Measurements from ENCODE around the gene PLCE1.
"Not testable (repeated sequence)": the region's sequence is repeated elsewhere in the genome, so short reads cannot be mapped to it uniquely, and the experiment has no call there.

PLCE1 gene

DNA sequence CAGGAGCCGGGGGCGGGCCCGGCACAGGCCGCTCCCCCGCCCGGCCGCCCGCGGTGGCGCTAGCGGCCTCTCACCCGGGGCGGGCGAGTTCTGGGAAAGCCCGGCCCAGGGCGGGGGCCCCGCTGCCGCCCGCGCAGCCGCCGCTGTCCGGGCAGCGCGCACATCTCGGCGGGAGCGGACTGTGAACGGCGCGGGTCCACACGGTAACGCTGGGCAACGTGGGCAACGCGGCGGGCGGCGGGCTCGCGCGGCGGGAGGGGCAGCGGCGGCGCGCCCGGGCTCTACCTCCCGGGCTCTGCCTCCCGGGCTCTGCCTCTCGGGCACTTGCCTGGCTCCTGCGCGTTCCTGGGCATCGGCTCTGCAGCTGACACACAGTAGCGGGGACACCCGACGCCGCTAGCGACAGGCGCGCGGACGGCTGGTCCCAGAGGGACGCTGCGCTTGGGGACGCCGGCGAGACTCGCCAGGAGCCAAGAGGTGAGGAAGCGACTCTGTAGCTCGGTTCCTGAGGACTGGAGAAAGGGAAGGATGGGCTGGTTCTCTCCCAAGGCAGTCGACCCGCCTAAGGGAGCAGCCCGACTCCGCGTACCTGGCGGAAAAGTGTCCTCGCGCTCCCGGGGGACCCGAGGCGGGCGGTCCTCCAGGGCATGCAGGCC lies at the start of gene PLCE1:
PLCE1 (plus strand) TSS at position 150 of the 656 bp plus-strand sequence. CDS start 37,116 bp downstream, outside the sequence.
- no peak for DNase-seq (ENCODE audit: low spot score)

- no peak for DNase-seq (ENCODE audit: low spot score)
These were observed 47.9 kb upstream of the PLCE1 start for GRCh38 chr10:93945819-93946218.

- no peak for DNase-seq (ENCODE audit: low spot score)
These were observed 46.7 kb upstream of the PLCE1 start for GRCh38 chr10:93947055-93947454.

GRCh38 chr10:93947524-93947923 lies 46.2 kb upstream of the PLCE1 start:
- DNase-seq (ENCODE audit: low spot score), result no peak

DNA sequence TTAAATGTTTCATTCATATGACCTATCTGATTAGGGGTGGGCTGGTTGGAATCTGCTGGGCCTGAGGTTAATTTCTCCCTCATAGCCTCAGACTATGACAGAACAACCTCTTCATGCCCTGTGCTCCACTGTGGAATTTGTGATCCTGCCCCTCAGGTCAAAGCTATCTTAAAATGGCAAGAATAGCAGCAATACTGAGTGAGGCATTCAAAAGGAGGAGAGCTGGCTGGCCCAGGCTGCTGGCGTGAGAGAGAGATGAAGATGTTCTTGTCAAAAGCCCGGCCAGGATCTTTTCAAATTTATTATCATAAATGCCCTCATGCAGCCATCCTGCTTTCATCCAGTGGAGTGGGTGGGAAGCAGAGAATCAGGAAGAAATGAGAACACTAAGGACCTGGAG lies 41.8 kb upstream of the PLCE1 start:
- no peak for DNase-seq (ENCODE audit: low spot score)

DNA sequence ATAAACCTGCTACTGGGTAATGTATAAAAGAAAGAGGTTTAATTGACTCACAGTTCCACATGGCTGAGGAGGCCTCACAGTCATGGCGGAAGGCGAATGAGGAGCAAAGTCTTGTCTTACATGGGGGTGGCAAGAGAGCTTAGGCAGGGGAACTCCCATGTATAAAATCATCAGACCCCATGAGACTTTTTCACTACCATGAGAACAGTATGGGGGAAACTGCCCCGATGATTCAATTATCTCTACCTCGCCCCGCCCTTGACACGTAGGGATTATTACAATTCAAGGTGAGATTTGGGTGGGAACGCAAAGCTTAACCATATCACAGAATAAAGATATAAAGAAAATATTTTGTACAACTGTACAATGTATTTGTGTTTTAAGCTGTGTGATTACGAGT lies 39.4 kb upstream of the PLCE1 start:
- no peak for DNase-seq (ENCODE audit: low spot score)

DNA sequence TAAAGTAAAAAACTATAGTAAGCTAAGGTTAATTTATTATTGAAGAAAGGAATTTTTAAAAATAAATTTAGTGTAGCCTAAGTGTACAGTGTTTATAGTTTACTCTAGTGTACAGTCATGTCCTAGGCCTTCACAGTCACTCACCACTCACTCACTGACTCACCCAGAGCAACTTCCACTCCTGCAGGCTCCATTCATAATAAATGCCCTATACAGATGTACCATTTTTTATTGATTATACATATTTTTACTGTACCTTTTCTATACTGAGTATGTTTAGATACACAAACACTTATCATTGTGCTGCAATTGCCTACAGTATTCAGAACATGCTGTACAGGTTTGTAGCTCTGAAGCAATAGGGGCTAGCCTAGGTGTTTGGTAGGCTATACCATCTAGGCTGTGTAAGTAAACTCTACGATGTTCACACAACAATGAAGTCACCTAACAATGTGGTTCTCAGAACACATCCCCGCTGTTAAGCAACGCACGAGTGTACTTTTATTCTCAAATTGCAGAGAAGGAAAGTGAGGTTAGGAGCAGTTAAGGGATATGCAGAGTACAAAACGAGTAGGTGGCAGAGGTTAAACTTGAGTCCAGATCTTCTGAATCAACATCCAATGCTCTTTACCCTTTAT lies 38.9 kb upstream of the PLCE1 start:
- no peak for DNase-seq (ENCODE audit: low spot score)

DNA sequence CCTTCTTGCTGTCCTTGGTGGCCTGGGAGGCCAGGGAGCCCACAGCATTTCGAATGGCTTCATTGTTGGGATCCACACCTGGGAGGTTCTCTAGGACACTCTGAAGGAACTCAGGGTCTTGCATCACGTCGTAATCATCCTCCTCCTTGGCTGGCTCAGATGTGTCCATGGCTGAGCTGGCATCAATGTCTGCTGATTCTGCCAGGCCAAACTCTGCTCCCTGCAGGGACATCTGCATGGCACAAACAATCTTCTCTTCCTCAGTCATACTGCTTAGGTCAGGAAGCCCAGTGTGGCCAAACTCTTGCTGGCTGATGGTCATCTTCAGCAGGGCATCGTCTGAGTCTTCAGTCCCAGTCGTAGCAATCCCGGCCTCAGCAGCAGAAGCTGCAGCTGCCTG lies 34.9 kb upstream of the PLCE1 start:
- no peak for DNase-seq (ENCODE audit: low spot score)

DNA sequence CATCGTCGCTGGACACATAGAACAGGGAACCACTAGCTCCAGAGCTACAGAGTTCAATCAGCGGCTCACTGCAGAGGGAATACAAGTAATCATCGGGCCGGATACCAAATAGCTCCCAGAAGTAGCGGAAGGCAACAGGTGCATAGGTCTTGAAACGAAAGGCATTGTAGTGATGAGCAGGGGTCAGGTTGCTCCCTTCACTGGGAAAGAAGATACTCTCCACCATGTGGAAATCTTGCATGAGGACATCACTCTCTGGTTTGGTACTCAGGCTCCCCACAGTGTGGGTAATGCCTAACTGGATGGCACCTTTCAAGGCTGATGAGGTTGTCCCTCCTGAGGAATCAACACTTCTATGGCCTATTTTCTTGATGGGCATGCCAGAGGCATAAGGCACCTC lies 32.7 kb upstream of the PLCE1 start:
- DNase-seq (ENCODE audit: low spot score), result not testable (repeated sequence)

GRCh38 chr10:93962973-93963372 lies 30.8 kb upstream of the PLCE1 start:
- no peak for DNase-seq (ENCODE audit: low spot score)

- no peak for DNase-seq (ENCODE audit: low spot score)
These were observed 30.3 kb upstream of the PLCE1 start for GRCh38 chr10:93963434-93963833.

DNA sequence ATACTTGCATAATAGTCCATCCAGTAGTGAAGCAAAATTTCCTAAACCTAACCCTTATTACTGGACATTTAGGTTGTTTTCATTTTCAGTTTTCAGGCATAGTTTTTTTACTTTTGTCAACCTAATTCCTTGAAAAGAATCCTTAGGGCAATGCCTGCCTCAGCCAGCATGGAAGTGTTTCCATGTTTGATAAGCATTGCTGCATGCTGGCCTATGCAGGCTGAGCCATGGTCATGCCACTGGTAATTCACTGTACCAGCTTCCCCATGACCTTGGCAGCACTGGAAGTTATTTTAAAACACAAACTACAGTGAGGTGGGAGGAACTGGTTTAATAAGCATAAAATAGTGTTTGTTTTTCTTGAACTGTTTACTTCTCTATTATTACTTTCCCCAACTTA lies 27.8 kb upstream of the PLCE1 start:
- DNase-seq (ENCODE audit: low spot score), result no peak

DNA sequence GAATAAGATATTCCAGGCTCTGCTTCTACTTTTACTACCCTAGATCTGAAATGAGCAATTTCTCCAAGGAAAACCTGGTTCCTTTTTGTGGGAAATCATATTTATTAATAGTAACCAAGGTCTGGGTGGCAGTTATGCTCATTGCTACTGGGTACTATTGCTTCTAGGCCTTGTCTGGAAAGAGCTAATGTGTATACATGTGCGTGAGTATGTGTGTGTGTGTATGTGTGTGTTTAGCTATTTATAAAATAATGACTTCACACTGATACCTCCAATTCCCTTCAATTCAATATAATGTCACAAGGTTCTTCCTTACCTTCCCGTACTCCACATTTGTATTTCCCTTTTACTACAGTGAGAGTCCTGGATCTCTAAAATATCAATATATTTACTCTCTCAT lies 26.0 kb upstream of the PLCE1 start:
- no peak for DNase-seq (ENCODE audit: low spot score)

- no peak for DNase-seq (ENCODE audit: low spot score)
These were observed 25.2 kb upstream of the PLCE1 start for GRCh38 chr10:93968540-93968945.

DNA sequence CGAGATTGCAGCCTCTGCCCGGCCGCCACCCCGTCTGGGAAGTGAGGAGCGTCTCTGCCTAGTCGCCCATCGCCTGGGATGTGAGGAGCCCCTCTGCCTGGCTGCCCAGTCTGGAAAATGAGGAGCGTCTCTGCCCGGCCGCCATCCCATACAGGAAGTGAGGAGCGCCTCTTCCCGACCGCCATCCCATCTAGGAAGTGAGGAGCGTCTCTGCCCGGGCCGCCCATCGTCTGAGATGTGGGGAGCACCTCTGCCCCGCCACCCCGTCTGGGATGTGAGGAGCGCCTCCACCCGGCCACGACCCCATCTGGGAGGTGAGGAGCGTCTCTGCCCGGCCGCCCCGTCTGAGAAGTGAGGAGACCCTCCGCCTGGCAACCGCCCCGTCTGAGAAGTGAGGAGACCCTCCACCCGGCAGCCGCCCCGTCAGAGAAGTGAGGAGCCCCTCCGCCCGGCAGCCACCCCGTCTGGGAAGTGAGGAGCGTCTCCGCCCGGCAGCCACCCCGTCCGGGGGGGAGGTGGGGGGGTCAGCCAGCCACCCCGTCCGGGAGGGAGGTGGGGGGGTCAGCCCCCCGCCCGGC lies 23.2 kb upstream of the PLCE1 start:
- DNase-seq (ENCODE audit: low spot score), result not testable (repeated sequence)

DNA sequence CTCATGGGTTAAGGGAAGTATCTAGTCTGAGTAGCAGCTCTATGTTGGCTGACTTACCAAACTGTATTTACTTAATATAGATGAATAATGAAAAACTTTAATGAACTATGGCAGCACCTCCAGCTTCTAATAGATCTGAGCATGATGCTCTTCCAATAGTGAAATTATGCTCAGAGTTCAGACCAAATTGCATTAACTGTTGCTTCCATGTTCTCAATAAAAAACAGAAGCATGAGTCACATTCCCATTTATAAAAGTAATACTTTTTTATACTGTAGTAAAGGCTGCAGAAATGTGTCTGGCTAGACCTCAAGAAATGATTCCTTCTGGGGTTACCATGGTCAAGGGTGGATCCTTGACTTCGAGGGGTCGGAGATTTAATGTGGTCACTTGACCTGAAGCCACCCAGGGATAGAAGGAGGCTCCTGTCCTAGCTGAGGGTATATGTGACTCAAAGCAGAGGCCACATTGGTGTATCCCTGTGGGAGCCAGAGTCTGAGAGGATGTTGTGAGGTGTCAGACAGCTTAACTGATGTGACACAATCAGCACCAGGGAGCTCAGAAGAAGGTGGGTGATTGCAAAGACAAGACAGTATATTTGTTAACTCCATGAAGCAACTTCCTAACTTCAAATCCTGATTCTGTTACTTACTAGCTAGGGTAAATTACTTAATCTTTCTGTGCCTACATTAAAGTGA lies 19.8 kb upstream of the PLCE1 start:
- no peak for DNase-seq (ENCODE audit: low spot score)

- DNase-seq (ENCODE audit: low spot score), result no peak
These were observed 16.3 kb upstream of the PLCE1 start for GRCh38 chr10:93977442-93977841.

- no peak for DNase-seq (ENCODE audit: low spot score)
These were observed 13.2 kb upstream of the PLCE1 start for GRCh38 chr10:93980486-93980885.

DNA sequence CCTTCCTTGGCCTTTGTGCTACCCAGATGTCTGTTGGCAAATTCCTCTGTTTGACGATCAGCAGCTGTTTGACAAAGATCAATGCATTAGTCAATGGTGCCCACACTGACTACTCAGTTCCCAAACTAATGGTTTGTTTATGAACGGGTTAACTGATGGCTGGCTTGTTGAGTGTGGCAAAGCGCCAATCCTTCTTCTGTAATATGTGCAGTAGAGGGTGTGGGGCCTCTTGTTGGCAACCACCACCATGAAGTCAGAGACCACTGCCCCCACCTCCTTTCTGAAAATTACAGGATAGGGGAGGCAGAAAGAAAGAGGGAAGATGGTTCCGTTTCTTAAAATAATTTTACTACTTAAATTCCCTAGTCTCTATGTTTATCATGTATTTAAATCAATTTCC lies 2.6 kb upstream of the PLCE1 start:
- DNase-seq (ENCODE audit: low spot score), result no peak

GRCh38 chr10:93991596-93992284 lies 2.0 kb upstream of the PLCE1 start:
- DNase-seq (ENCODE audit: low spot score), result no peak

DNA sequence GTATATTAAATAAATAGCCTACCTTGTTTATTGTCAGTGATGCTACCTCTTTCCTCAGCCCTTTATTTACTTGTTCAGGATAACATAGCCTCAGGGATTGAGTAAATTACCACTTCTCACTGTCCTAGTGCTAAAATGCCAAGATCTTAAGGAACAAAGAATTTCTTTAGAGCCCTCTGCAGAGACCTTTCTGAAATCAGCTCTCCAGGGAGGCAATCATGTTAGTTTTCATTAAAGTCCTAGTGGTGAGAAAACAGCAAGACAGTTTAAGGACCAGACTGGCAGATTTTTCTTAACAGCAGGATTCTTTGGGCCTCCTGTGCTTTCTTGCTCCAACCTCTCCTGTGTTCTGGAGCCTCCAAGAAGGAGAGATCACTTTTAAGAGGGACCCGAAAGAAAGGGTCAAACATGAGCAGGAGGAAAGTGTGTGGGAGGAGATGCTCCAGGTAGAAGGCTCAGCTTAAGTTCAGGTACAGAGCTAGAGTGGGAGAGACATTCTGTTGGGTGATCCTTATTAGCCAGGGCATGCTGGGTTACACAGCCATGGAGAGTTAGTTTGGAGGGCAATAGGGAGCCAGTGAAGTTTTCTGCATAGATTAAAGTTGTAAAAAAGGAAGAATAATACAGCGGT lies 1.2 kb upstream of the PLCE1 start:
- no peak for DNase-seq (ENCODE audit: low spot score)

DNA sequence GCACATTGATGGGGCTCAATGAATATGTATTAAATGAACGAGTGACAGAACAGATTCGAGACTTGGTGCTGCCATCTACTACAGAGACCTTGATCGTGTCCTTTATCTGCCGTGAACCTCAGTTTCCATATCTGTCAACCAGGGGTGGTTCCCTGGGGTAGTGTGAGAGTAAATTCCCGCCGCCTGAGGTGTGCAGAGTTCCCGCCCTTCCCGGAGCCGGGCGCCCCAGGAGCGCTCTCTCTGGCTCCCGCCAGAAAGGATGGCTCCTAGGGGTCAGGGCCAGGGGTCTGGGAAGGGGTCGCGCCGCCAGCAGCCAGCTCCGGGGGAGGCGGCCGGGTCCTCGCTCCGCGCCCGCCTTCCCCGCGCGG lies 333 bp upstream of the PLCE1 start:
- DNase-seq (ENCODE audit: low spot score), result no peak
